Heart right ventricle (tissue), 16 donors: ENCODE data around the gene PPM1H. TPM values are rescaled to one million over a fixed set of nuclear protein-coding genes. Genes with fewer than 3 reads are reported as not detected.

ENCODE experiments used
- ATAC-seq, 8 donors: fragments of 200-7000 bp; cut with Tn5 transposase; one replicate each; pipeline ENCODE4 v1.9.1; 2020; ENCODE audit warnings: mild to moderate bottlenecking in 8 of 8, moderate library complexity in 8 of 8, moderate number of reproducible peaks in 1 of 8
- DNase-seq, 2 donors: peaks; one replicate each; pipeline ENCODE4 v3.0.0-alpha.2; 2020
- H3K27ac ChIP-seq, 10 donors: fragments of 200-600 bp; sonication (generic) in 2 of 10; one replicate each; pipeline versions ENCODE4 v1.5.0 to v1.8.0; 2020 to 2022; ENCODE audit warnings: mild to moderate bottlenecking in 3 of 10
- H3K27me3 ChIP-seq, 7 donors: fragments of 200-600 bp; one replicate each; pipeline ENCODE4 v1.8.0; 2021 to 2022; ENCODE audit warnings: mild to moderate bottlenecking in 2 of 7
- H3K36me3 ChIP-seq, 9 donors: fragments of 200-600 bp; sonication (generic) in 1 of 9; one replicate each; pipeline versions ENCODE4 v1.5.0 to v1.8.0; 2020 to 2022; ENCODE audit warnings: mild to moderate bottlenecking in 2 of 9
- H3K4me1 ChIP-seq, 9 donors: fragments of 200-600 bp; sonication (generic) in 1 of 9; one replicate each; pipeline versions ENCODE4 v1.5.0 to v1.8.0; 2020 to 2022; ENCODE audit warnings: mild to moderate bottlenecking in 4 of 9
- H3K4me3 ChIP-seq, 10 donors: fragments of 200-600 bp; sonication (generic) in 2 of 10; one replicate each; pipeline versions ENCODE4 v1.5.0 to v1.8.0; 2020 to 2022; ENCODE audit warnings: mild to moderate bottlenecking in 7 of 10, moderate library complexity in 2 of 10
- H3K9me3 ChIP-seq, 11 donors: fragments of 200-600 bp in 10 of 11; sonication (generic) in 2 of 11; one replicate each; pipeline versions ENCODE4 v1.5.0 to v1.8.0; 2013 to 2022; ENCODE audit warnings: mild to moderate bottlenecking in 2 of 11, control low read depth in 1 of 11, moderate library complexity in 1 of 11
- CTCF ChIP-seq, 9 donors: fragments of 200-600 bp; sonication (generic) in 2 of 9; IDR thresholded peaks; one replicate each; pipeline versions ENCODE4 v1.5.0 to v1.8.0; 2021 to 2022; ENCODE audit warnings: antibody characterized with exemption in 9 of 9, mild to moderate bottlenecking in 5 of 9, moderate library complexity in 1 of 9
- WGBS, 2 donors: extraction: QIAGEN DNeasy Blood & Tissue Kit; methylation state at CpG; one replicate each; pipeline ENCODE4 v1.1.7; 2013; ENCODE audit warnings: inconsistent platforms in 1 of 2; 5-methylcytosine and 5-hydroxymethylcytosine counted together
- intact Hi-C, 10 donors: fragments of 100-400 bp; cut with DNase I; formaldehyde crosslinking; loops; one replicate each; pipeline versions ENCODE4 v1.11.1 to v1.14.2; 2022
- polyA plus RNA-seq, 2 donors: library from polyadenylated mRNA; stranded (reverse); fragments of 200-250 nt; gene quantifications; one replicate each; pipeline ENCODE4 v1.2.3, GENCODE V29; 2013
- total RNA-seq, 10 donors: library from RNA; stranded (reverse); fragmentation: NEBNext Ultra II Directional in 3 of 10; extraction: Animal tissue kit (Norgen Biotek cat#: 25700) in 3 of 10; gene quantifications; one replicate each; pipeline versions ENCODE4 v1.2.1 to v1.2.4, GENCODE V29; 2021 to 2023
- donor health status: Arrhythmogenic right ventricular cardiomyopathy.
- donor health status: ischemic (EF 13 %, LVEDD 7.1; RV severe dilation, severe dysfunction).
- donor health status: healthy with polysubstance abuse.
- donor health status: DM: no; HTN: yes; CAD: no.
- donor health status: DM: no; HTN: no; CAD: no.
- donor health status: ischemic (EF 25% LVEDD 6.9; RV normal size, moderate dysfunction).
- donor health status: ischemic (EF 25% LVEDD 5.7; RV mildly dilated, moderate dysfunction).
- donor health status: healthy.
- donor health status: DM: yes; HTN: yes; CAD: no.
- donor health status: Ischemic cardiomyopathy.
- donor health status: ischemic (EF 35%, LVEDD 5.7; RV mildly dilated, moderate dysfunction).
- donor health status: nonischemic (EF 11% LVEDD 7.7; RV severe dilation, severe dysfunction).
- donor health status: DM: yes; HTN: yes; CAD: no.
- donor health status: PGD.
- donor health status: ischemic (EF 29% LVEDD 5.4; RV normal size, mild dysfunction).
- donor health status: nonischemic (EF 23%, LVEDD 6.1; RV moderate dilation, normal function).

Gene PPM1H
- total and polyA plus RNA-seq, 12 donors: 0.62 to 7.1 (median 5.3) TPM

- no peaks in the 10 kb centered on the region for H3K36me3 ChIP-seq
- H3K4me1 ChIP-seq: peaks cover 0 to 46% (median 25%) of the 10 kb centered on the region in 9 donors
- 95 to 96% methylated on average over 5 of the region's 5 CpGs for WGBS, 2 donors
- intact Hi-C loops: loop anchor here in 2 of 10 donors (10.0 kb wide), 1 partner anchor 95 kb away; the partner anchor contains the start of gene PPM1H (in 2 of the 2)
- H3K27me3 ChIP-seq: no peaks in the 10 kb centered on the region
- no peak for TF ChIP-seq CTCF (IDR thresholded peaks at IDR 0.05)
- H3K4me3 ChIP-seq: no peak overlapping the region
- DNase-seq (no peak), ATAC-seq (no peak)
- H3K9me3 ChIP-seq: no peaks in the 10 kb centered on the region
- H3K27ac ChIP-seq: no peak overlapping the region
Measured at GRCh38 chr12:62839869-62840660, 94.9 kb downstream of the PPM1H start.

GRCh38 chr12:62834971-62835547 is 99.9 kb downstream of the PPM1H start:
- intact Hi-C loops: no loop called here
- Histone ChIP-seq H3K27me3 (no peaks in the 10 kb centered on the region), H3K4me3 (no peak overlapping the region), H3K36me3 (peaks cover 0 to 4% (median 0%) of the 10 kb centered on the region in 9 donors), H3K9me3 (no peaks in the 10 kb centered on the region), H3K4me1 (peaks cover 0 to 17% (median 10%) of the 10 kb centered on the region in 9 donors), H3K27ac (peak overlapping the region in 3 of 10 donors; percentile 3 to 44 (median 31))
- DNase-seq (no peak), ATAC-seq (peak in 6 of 8 donors; percentile 24 to 62 (median 43))
- TF ChIP-seq CTCF (IDR thresholded peaks at IDR 0.05): no peak
- WGBS, 2 donors: 54 to 70% methylated on average over 10 of the region's 10 CpGs

GRCh38 chr12:62834406-62834805 is 100.5 kb downstream of the PPM1H start:
- Histone ChIP-seq H3K27ac (peak overlapping the region in 2 of 10 donors; percentile 31 to 44), H3K27me3 (no peaks in the 10 kb centered on the region), H3K9me3 (no peaks in the 10 kb centered on the region), H3K4me1 (peaks cover 0 to 17% (median 10%) of the 10 kb centered on the region in 9 donors), H3K4me3 (no peak overlapping the region), H3K36me3 (peaks cover 0 to 4% (median 0%) of the 10 kb centered on the region in 9 donors)
- no peak for TF ChIP-seq CTCF (IDR thresholded peaks at IDR 0.05)
- ATAC-seq: peak; percentile 64 to 93 (median 86)
- WGBS, 2 donors: 61 to 77% methylated on average over 4 of the region's 4 CpGs
- intact Hi-C loops: no loop called here
- peak; percentile 22 to 43 for DNase-seq

GRCh38 chr12:62833634-62834033 is 101.3 kb downstream of the PPM1H start:
- TF ChIP-seq CTCF (IDR thresholded peaks at IDR 0.05): no peak
- Histone ChIP-seq H3K4me1 (peaks cover 0 to 17% (median 10%) of the 10 kb centered on the region in 9 donors), H3K27ac (no peak overlapping the region), H3K27me3 (no peaks in the 10 kb centered on the region), H3K4me3 (no peak overlapping the region), H3K36me3 (peaks cover 0 to 5% (median 0%) of the 10 kb centered on the region in 9 donors), H3K9me3 (no peaks in the 10 kb centered on the region)
- intact Hi-C loops: no loop called here
- WGBS, 2 donors: 95 to 97% methylated on average over 6 of the region's 6 CpGs
- DNase-seq (no peak), ATAC-seq (no peak)
